GM21390 (cell line): ENCODE measurements around the gene UBL4A.

Source experiments
- ATAC-seq: cut with Tn5 transposase; IDR thresholded peaks from one replicate; pipeline ENCODE4 v1.9.1; 2021; ENCODE audit not compliant: unreplicated experiment

Gene UBL4A

DNA sequence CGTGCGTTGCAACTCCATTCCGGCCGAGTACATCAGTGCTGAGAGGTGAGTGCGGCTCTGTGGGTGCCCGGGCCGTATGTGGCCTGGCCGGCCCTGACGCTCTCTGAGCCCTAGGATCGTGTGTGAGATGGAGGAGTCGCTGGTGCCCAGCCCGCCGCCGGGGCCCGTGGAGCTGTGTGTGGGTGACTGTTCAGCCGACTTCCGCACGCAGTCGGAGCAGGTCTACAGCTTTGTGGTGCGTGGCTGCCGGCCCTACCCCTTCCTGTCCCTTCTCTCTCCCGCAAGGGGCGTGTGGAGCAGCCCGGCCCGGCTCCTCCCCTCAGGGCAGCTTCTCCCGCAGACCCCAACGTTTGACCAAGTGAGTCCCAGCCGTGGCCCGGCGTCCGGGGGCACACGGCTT, 20.4 kb downstream of the UBL4A start:
- no peak for ATAC-seq

DNA sequence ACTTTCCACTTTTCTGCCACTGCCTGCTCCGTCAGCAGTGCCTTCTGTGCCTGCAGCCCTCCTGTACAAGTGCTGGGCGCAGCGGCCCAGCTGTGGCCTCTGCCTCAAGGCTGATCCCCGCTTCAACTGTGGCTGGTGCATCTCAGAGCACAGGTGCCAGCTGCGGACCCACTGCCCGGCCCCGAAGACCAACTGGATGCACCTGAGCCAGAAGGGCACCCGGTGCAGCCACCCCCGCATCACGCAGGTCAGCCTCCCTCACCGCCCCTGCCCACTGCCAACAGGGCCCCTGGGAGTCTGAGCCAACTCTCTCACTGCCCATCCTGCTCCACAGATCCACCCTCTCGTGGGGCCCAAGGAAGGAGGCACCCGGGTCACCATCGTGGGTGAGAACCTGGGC, 20.8 kb downstream of the UBL4A start:
- ATAC-seq: no peak

DNA sequence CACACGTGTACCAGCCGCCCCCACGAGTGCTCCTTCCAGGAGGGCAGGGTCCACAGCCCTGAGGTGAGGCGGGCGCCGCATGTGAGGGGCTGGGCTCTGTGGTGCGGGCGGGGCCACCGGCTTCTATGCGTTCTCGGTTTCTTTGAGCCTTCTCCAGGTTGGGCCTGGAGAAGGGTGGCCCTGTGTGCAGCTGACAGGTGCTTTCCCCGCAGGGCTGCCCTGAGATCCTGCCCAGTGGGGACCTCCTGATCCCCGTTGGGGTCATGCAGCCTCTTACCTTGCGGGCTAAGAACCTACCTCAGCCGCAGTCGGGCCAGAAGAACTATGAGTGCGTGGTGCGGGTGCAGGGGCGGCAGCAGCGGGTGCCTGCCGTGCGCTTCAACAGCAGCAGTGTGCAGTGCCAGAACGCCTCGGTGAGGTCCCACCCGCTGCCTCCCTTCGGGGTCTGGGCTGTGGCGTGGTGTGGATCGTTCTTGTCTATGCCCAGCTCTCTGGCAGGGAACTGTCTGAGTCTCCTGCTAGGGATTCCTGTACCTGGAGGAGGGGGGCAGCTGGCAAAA, 21.5 kb downstream of the UBL4A start:
- ATAC-seq: no peak

DNA sequence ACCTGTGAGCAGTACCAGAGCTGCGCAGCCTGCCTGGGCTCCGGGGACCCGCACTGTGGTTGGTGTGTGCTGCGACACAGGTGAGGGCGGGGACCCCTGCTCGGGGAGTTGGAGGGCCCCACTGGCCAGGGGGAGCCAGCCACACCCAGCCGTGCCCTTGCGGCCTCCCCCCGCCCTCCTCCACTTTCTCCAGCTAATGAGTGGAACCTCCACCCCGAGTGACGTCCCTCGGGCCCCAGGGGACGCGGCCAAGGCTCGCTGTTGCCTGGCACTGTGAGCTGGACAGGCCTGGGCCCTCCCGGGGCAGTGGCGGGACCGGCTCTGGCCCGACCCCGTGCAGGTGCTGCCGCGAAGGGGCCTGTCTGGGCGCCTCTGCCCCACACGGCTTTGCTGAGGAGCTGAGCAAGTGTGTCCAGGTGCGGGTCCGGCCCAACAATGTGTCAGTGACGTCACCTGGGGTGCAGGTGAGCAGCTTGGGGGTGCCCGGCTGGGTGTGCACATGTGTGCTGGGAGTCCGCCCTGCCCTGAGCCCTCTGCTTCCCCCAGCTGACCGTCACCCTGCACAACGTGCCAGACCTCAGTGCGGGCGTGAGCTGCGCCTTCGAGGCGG, 22.7 kb downstream of the UBL4A start:
- ATAC-seq: no peak

DNA sequence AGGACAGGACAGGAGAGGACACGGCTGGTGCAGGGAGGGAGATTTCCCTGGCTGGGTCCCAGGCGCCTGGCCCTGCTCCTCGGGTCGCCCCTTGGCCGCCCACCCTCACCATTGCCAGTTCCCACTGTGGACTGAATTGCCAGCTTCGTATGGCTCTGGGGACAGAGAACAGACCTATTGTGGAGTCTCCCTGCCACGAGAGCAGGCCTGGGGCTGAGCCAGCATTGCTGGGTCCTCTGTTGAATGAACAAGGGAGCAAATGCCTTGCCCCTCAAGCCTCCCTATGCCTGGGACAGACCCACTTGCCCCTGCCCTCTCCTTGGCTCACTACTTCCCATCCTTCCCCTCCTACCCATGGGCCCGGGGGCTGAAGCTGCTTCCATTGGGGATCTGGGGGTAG, 24.0 kb downstream of the UBL4A start:
- ATAC-seq: no peak

DNA sequence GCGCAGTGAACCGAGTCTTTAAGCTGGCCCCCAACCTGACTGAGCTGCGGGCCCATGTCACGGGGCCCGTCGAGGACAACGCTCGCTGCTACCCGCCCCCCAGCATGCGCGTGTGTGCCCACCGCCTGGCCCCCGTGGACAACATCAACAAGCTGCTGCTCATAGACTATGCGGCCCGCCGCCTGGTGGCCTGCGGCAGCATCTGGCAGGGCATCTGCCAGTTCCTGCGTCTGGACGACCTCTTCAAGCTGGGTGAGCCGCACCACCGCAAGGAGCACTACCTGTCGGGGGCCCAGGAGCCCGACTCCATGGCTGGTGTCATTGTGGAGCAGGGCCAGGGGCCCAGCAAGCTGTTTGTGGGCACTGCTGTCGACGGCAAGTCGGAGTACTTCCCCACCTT, 26.1 kb downstream of the UBL4A start:
- no peak for ATAC-seq

DNA sequence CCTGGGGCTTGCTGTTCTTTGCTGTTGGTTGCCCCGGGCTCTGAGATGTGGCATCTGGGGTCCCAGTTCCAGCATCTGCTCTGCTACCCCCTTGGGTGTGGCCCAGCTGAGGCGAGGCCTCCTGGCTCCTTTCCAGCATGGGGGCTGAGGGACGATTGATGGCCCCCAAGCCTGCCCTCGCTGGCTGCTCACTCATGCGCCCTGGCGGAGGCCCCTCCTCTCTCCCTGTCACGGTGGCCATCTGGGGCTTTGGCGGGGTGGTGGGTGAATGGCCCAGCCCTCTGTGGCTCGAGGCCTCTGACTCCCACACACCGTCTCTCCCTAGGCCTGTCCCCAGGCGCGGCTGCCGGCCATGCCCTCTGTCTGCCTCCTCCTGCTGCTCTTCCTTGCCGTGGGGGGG, 26.6 kb downstream of the UBL4A start:
- ATAC-seq: no peak

DNA sequence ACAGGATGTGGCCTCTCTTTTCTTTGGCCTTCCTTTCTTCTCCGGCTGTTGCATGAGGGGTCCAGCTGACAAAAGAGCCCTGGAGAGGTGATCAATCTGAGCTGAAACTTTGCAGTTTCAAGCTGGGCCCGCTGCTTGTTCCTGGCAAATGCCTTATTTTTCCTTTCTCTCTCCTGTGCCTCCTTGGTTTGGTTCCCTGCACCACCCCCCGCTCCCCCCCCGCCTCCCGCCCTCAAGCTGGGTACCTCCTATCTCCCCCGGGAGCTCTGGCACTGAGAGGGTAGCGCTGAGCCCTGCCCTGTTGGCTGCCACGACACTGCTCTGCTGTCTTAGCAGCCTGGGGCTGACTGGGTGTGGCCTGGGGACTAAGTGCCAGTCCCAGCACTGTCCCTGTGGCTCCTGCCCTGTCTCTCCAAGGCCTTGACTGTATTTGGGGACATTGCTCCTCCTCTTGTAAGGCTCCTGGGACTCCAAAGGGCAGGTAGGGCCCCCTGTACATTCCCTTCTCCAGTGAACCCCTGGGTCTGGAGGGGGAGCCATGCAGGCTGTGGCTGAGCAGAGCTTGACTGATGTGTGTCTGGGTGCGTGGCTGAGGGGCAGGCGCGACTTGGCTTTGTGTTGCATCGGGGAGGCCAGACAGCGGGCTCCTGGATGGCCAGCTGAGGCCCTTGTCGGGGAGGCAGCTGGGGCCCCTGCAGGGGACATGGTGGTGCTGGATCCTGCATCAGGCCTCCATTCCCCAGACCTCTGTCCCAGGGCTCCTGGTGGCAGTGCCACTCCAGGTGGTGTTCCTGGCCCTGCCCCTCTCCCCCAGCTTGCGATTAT, 27.2 kb downstream of the UBL4A start:
- no peak for ATAC-seq

DNA sequence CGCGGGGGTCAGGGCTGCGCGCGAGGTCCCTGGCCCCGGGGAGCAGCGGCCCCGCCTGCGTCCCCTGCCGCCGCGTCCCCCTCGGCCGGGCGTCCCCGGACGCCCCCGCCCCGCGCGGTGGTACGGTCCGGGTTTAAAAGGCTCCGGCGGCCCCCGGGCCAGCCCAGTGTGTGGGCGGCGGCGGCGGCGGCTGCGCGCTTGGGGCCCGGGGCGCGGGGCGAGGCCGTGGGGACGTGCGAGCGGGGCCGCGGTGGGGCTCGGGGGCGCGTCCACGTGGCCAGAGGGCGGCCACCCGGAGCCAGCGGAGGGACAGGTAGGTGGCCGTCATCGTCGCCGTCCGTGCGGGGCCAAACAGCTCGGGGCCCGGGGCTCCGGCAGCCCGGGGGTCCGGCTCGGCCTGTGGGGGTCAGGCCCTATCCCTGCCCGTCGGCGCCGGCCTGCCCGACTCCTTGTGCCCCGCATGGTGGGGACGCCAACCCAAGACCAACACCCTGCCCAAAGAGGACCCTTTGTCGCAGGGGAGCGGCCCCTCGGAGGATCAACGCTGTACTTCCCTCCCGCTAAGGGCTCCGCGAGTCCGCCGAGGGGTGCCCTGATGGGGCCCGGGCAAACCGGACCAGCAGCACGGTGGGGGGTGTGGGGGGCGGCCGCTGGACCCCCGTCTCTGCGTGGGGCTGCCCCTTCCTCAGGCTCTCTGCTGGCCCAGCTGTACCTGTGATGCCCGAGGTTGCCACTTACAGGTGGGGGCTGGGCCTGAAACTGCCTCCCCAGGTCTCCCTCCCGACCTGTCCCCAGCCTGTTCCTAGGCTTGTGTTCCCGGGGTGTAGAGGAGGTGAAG, 28.1 kb downstream of the UBL4A start, which contains the start of gene PLXNA3:
Gene PLXNA3 (plus strand): TSS at position 166 of the 838 bp plus-strand sequence. CDS start 1,903 bp downstream, outside the sequence.
- ATAC-seq: peak; percentile 61

DNA sequence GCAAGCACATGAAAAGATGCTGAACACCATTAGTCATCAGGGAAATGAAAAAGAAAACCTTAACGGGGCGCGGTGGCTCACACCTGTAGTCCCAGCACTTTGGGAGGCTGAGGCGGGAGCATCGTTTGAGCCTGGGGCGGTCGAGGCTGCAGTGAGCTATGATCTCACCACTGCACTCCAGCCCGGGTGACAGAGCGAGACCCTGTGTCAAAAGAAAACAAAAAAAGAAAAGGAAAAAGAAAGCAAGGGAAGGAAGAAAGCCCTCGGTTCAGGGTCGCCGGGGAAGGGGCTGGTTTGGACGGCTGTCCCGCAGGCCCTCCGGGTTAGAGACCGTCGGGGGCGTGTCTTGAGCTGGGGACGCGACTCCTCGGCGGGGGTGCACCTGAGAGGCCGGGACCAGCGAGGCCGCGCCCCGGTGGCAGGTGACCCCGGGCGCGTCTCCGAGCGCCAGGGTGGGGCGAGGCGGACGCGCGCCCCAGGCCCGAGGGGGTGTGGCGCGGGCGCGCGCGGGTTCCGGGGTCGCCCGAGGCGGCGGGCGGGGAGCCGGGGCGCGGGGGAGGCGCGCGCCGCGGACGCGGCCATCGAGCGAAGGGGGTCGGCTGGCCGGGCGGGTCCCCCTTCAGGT, 28.8 kb downstream of the UBL4A start:
- ATAC-seq: peak; percentile 64

DNA sequence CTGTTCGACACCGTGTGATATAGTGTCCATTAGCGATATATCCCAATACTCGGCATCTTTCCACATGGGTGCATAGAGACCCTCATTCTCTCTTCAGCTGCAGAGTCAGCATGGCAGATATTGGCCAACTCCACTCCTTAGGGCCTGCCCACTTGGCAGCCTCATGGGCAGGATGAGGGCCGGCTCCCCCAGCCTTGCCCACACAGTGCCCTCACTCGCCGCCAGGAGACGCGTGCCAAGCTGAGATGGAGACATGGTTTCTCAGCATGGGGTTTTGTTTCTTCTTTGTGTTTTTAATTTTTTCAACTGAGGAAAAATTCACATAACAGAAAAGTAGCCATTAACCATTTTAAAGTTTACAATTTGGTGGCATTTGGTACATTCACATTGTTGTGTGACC, 33.6 kb downstream of the UBL4A start:
- ATAC-seq: no peak

DNA sequence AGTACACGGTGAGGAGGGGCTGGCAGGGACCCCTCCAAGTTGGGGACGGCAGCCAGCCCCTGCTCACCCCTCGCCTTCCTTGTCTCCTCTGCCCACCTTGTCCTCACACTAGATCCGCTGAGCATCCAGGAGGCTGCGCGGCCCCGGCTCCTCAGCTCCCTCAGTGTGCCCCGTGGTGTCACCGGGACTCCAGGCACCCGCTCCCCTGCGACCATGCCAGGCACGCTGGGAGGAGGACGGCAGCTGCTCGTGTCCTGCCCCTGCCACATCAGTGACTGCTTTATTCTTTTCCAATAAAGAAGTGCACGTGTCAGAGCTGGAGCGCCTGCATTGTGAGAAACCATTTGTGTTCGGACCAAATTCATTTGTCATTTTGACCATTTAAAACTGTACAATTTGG, 36.1 kb downstream of the UBL4A start:
- ATAC-seq: no peak

DNA sequence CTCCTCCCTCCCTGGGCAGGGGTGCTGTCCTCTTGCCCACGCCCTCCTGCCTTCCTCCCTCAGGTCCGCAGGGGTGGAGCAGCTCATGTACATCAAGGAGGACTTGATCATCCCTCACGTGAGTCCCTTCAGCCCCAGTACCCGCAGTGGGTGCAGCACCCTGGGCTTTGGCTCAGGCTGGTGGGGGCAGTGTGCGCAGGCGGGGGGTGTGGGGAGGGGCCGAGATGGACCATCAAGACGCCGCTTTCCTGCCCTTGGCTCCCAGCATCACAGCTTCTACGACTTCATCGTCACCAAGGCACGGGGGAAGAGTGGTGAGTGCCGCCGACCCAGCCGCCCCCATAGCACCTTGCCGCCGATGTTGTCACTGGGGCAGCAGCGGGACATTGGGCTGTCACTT, 36.8 kb downstream of the UBL4A start:
- ATAC-seq: no peak

DNA sequence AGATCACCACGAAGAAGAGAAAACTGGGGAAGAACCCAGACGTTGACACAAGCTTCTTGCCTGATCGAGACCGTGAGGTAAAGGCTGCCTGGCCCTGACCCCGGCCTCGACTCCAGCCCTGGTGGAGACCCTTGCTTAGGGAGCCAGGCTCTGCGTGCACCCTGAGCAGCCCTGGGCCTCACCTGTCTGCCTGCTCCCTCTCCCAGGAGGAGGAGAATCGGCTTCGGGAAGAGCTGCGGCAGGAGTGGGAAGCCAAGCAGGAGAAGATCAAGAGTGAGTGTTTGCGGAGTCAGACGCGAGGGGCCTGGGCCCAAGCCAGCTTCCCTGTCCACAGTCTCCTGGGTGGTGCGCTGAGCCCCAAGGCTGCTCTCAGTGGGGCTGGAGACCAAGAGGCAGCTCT, 37.9 kb downstream of the UBL4A start:
- no peak for ATAC-seq

DNA sequence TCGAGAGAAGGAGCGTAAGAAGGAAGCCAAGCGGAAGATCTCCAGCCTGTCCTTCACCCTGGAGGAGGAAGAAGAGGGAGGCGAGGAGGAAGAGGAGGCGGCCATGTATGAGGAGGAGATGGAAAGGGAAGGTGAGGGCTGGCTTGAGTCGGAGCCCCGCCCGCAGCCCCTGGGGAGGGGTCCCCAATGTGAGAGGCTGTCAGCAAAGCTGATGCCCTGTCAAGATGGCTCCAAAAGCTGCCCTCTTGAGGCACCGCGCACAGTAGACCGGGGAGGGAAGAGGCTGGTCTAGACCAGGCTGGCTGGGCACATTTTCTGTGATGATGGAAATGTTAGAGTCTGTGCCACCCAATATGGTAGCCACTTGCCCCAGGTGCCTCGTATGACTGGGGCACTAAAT, 40.0 kb downstream of the UBL4A start:
- no peak for ATAC-seq

DNA sequence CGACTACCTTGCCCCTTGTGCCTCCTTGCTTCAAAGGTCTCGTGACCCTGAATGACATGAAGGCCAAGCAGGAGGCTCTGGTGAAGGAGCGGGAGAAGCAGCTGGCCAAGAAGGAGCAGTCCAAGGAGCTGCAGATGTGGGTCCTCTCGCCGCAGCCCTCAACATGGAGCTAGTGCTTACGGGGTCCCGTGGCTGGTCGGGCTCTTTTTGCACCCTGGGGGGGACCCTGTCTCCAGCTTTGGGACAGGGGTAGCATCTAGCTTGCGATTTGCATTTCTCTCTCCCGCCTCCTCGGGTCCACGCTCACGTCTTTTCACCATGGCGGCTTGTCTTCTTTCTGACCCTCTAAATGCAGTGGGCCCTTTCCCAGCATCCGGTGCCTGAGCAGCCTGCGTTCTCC, 40.6 kb downstream of the UBL4A start:
- no peak for ATAC-seq

DNA sequence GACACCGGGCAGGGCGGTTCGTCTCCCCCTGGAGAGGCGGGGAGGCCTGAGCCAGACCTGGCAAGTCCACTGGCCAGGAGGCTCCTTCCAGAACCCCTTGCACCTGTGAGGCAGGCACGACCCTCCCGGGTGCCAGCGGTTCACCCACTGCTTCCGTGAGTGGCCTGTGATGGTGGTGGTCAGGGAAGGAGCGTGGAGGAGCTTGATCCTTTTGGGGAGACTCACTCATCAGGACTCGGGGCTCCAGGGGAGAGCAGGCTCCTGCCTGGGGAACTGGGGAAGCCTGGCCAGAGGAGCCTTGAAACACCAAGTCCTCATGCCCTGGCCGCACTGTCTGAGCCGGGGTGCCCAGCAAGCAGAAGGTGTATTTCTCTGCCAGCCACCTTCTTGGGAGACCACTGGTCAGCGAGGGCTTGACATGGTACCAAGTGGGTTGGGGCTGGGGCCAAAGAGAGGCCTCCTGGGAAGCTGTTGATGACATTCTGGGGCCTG, 41.6 kb downstream of the UBL4A start:
- no peak for ATAC-seq

DNA sequence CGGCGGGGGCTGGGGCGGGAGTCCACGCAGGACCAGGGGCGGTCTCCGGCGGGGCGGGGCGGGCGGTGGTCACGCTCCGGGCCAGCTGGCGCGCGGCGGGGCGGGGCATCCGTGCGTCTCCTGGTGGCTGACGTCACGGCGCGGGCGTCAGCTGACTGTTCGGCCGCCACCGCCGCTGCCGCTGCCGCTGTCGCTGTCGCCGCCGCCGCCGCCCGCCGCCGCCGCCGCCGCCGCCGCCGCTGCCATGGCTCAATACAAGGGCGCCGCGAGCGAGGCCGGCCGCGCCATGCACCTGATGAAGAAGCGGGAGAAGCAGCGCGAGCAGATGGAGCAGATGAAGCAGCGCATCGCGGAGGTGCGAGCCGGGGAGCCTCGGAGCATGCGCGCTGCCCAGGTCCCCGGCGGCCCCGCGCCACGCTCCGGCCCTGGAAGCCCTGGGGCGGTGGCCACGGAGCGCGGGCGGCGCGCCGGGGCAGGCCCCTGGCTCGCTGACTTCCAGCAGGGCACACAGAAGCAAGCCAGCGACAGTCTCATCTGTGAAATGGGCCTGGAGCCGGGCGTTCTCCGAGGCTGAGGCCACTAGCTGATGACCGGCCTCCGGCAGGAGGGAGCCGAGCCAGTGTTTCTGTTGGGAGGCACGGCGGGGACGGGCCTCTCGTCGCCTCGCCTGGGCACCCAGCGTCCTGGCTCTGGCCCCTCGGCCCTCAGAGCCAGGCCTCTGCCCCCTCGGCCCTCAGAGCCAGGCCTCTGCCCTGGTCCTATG, 42.2 kb downstream of the UBL4A start, which contains the start of gene FAM50A:
Gene FAM50A (plus strand): TSS at position 150 of the 763 bp plus-strand sequence. CDS start 95 bp downstream, at position 245.
- ATAC-seq: peak; percentile 78

DNA sequence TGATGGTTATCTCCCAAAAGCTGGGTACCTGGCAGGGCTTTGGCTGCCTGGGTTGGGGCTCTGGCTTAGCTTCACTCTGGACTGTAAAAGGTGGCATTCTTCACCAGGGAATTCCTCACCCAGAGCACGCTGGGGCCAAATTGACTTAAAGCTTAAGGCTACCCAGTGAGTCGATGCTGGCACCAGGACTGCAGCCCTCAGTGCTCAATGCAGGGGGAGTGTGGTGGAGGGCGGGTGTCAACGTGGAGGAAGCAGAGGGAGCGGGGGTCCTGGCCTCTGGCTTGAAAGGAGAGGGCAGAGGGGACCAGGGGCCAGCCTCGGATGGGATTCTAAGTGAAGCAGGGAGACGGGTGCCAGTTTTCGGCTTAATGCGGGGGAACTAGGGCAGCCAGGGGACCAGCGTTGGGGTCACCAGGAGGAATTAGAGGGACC, 42.9 kb downstream of the UBL4A start:
- ATAC-seq: no peak
